CD4-positive, alpha-beta T cell treated with Interleukin-2 at 100 ng/mL for 4 hours (primary cell): Measurements from ENCODE around the gene XYLT1.

Experiments used
- DNase-seq: peaks from one replicate; pipeline ENCODE4 v3.0.0-alpha.2; 2020; ENCODE audit warnings: low spot score

Gene XYLT1

GRCh38 chr16:17374668-17375255 lies 96.0 kb downstream of the XYLT1 start:
- DNase-seq = no peak

DNA sequence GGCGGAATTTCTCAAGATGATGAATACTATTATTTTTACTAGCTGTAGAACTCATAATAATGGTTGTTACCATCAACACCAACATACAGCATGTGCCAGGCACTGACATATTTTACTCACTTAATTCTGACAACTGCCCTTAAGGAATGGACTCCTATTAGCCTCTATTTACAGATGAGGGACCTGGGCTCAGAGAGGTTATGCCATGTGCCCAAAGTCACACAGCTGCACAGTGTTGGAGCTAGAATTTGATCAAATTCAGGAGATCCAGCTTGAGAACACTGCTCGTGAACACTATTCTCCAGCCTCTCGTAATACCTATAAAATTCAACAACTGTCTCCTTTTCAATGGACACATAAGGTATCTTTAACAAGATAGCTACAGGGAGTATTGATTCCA lies 97.2 kb downstream of the XYLT1 start:
- DNase-seq = no peak

GRCh38 chr16:17372386-17372785 lies 98.4 kb downstream of the XYLT1 start:
- DNase-seq = no peak

DNA sequence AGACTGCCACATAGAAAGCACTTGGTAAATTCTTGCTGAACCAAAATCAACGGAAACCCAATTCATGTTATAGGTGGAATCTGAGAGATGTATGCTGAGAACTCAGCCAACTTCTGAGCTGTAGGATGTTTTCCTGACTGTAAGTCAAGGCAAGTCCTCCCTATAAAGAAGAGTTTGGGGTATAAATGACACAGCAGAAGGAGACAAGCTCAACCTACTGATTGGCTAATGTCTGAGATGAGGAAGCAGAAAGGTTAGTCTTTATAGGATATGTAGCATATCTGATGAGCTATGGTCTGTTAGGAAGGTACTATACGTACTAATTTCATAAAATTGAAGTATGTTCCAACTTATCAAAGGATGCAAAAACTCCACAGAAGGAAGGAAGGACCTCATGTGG lies 99.5 kb downstream of the XYLT1 start:
- no peak for DNase-seq

GRCh38 chr16:17370731-17371285 lies 100.0 kb downstream of the XYLT1 start:
- no peak for DNase-seq

DNA sequence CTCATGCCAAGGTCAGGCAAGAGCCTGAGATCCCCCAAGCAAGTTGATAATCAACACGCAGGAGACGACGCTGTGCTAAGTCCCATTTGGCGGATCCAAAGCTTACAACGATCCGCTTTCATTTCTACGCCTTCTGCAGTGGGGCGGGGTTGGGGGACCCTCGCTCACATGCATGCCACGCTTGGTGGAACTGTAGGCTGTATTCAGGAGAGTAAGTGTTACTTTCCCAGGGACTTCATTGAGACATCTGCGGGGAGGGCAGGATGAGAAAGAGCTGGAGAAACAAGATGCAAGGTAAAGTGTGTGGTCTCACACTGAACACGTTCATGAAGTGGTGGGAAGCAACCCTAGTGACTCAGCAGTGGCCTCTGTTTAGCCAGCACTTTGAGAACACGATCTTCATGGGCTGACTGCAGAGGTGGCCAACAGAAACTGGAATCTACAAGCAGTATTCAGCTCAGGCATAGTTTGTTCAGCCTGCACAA lies 100.5 kb downstream of the XYLT1 start:
- DNase-seq = peak; percentile 28

DNA sequence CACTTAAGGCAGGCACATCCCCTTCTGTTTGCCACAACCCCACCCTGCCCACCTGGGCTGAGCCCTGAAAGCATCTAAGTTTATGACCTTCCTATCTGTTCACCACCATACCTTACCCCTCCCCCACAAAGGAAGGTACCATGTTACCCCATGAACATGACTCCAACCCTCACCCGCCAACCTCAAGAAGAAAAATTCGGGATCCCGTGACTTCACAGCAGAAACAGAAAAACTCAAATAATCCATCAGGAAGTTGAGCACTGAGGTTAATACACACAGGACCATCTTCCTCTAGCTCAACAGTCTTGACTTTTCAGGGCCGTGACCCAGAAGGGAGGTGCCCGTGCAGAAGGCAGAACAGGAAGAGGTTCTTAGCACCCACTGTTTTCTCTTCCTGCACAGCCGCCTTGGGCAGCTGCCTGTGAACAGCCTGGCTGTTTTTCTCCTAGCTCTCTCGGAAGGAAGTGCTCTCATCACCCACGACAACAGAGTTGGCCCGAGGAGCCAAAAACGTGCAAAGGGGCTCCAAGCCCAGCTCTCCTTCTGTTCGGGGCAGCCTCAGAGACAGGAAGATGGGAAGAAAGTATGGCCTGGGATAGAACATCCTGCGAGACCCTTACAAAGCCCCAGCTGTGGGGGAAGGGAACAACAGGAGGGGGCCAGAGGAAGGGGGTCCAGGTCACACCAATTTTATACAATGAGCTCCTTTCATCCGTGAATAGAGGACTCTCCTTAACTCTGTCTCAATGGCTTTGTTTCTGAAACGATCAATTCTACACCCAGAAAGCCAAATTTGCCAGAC lies 101.1 kb downstream of the XYLT1 start:
- DNase-seq = peak; percentile 85

DNA sequence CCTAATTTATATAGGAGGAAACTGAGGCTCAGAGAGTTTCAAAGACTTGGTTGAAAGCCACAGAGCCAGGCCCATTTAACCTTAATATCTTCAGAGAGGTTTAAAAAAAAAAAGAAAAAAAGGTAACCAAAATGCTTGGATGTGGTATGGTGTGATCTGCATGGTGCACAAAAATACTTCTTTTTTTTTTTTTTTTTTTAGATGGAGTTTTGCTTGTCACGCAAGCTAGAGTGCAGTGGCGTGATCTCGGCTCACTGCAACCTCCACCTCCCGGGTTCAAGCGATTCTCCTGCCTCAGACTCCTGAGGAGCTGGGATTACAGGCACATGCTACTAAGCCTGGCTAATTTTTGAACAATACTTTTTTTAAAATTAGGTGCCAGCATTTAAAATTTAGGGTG lies 101.8 kb downstream of the XYLT1 start:
- peak; percentile 30 for DNase-seq

DNA sequence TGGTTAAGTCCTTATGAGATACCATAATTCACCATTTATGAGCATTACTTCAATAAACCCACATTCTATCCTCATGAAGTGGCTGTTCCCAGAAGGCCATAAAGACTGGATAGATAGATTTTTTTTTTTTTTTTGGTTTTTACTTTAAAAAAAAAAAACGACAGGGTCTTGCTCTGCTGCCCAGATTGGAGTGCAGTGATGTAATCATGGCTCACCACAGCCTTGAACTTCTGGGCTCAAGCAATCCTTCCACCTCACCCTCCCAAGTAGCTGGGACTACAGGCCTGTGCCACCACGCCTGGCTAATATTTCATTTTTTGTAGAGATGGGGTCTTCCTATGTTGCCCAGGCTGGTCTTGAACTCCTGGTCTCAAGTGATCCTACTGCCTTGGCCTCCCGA lies 102.3 kb downstream of the XYLT1 start:
- no peak for DNase-seq

- DNase-seq = no peak
These were observed 102.8 kb downstream of the XYLT1 start for GRCh38 chr16:17367923-17368322.

DNA sequence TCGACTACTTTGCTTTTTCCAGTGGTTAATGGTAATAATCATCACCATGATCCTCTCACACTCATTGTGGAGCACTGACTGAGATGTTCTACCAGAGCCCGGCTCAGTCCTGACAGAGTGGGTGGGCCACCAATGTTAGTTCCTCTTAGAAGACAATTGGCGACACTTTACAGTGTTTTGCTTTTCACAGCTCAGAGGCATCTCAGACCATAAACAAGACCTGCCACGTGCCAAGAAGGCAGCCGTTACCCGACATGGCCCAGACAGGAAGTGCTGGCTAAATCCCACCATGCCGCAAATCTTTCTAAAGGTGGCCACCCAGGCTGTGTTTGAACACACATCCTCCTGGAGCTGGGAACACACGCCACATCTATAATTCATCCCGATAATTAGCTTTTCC lies 103.7 kb downstream of the XYLT1 start:
- peak; percentile 32 for DNase-seq

DNA sequence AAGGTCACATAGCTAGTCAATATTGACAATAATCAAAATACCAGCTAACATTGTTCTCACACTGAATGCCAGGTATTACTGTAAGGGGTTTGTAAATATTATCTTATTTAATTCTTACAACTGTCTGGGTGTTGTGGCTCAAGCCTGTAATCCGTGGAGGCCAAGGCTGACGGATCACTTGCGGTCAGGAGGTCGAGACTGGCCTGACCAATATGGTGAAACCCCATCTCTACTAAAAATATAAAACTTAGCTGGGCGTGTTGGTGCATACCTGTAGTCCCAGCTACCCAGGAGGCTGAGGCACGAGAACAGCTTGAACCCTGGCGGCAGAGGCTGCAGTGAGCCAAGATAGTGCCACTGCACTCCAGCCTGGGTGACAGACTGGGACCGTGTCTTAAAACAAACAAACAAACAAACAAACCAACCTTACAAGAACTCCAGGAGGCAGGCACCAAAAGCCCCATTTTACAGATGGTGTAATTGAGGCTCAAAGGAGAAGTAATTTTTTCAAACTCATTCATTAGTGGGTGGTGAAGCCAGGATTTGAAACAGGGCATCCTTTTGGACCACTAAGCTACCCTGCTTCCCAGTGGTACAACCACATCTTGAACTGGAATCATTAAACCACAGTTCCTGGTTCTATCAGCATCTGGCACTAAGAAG lies 104.3 kb downstream of the XYLT1 start:
- no peak for DNase-seq

DNA sequence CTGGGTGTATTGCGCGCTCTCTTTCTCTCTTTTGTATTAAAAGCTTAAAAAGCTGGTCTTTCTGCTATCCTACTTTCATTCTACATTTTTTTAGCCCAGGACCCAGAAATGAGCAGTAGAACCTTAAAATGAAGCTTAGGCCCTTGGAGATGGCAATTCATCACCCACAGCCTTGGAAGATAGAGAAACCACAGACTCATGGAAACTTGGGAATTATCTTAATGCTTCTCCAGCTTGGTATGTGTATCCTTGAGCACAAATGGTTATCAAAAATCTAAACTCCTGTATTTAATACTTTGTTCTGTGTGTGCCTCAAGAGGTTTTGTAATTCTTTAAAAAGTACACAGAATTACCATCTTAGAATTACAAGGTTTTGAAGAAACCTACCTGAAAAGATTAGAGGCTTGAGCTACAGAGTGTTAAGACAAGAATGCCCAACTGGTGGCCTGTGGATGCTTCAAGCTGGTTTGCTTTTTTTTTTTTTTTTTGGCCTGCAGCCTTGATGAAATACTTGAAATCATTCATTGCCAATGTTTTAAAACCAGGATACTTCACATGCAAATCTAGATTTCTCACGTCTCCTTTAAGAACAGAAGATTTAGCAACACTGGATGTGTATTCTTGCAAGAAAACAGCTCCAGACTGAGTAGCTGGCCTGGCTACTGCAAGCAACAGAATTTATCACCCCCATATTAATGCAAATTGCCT lies 105.0 kb downstream of the XYLT1 start:
- DNase-seq = no peak

- no peak for DNase-seq
These were observed 105.6 kb downstream of the XYLT1 start for GRCh38 chr16:17365211-17365541.

GRCh38 chr16:17364319-17365210 lies 106.2 kb downstream of the XYLT1 start:
- peak; percentile 83 for DNase-seq

DNA sequence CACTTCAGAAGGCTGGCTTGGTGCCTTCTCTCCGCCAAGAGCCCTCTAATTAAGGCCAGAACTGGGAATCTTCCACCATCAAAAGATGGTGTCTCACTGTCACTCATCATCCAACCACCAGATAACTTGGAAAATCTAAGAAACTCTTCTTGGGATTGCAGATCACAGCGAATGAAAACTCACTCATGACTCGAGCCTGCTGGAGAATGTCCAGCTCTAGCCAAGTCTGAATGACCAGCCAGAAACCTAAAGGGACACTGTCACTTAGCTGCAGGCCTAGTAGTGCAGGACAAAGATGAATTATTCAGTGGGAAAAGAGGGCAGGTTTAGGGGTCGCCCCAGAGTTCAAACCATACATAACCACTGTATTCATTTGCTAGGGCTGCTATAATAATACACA lies 107.8 kb downstream of the XYLT1 start:
- no peak for DNase-seq

DNA sequence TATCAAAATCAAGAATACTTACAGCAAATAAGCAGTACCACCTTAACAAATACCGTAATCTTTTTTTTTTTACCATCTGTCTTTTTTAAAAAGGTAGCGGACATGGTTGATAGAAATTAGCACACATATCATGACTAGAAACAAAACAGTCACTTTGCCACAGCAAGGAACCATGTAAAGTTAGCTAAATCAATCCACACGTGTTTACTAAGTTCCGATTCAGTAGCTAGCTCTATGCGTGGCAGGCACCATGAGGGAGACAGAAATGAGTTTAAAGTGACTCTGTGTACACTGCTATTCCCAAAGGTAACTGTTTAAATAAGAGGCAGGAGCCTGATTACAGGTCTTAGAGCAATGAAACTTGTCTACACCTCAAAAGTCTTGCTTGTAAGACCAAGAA lies 108.6 kb downstream of the XYLT1 start:
- DNase-seq = no peak

DNA sequence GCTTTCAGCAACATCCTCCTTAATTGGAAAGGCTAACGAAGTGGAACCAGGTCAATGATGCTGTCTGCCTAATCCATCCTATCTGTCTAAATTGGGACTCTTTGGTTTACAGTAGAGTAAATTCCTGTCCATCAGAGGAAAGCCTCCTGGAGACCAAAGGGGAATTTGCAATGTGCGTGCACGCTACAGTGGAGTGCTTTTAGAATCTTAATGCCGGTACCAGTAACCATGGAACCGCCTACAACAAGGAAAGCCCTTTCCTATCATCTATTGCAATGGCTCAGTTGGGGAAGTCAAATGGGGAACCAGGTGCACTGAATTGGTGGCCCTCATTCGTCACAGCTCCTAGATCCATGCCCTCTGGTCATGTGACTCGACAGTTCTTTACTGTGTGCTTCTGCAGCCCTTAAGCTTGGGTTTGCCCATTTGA lies 110.1 kb downstream of the XYLT1 start:
- DNase-seq = no peak

GRCh38 chr16:17359788-17360390 lies 110.9 kb downstream of the XYLT1 start:
- DNase-seq = peak; percentile 62

GRCh38 chr16:17358846-17359245 lies 111.9 kb downstream of the XYLT1 start:
- DNase-seq = no peak

DNA sequence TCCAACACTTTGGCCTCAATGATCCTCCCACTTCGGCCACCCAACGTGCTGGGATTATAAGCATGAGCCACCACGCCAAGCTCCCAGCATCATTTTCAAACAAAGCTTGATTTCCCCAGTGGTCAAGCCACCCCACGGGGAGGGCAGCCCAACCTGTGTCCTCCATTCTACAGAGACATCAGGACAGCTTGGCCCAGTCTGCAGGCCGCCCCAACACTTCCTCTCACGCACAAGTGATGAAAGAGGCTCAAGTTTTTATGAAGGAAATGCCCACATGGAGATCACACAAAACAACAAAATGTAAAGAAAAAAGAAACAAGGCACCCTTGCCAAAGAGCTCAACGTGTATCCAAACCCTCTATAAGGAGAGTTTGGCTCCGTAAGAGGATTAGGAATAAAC lies 112.4 kb downstream of the XYLT1 start:
- no peak for DNase-seq
